Caco-2 (cell line): ENCODE results near the gene ANO4. TPM values are rescaled to one million over a fixed set of nuclear protein-coding genes. Genes with fewer than 3 reads are reported as not detected.

Experiments
- BruUV-seq: library from RNA; stranded (reverse); fragments of 400-500 nt; replicated peaks from 2 replicates; lab custom pipeline; 2021; lab: Mats Ljungman, UMichigan
- CTCF ChIA-PET: fragments of 300-600 bp; sonication (Branson Sonifier 250); formaldehyde crosslinking; loops from one replicate; lab custom pipeline; 2022; ENCODE audit warnings: antibody characterized with exemption; lab: Charles Lee
- POLR2A ChIA-PET: fragments of 300-600 bp; sonication (Branson Sonifier 250); formaldehyde crosslinking; loops from one replicate; lab custom pipeline; 2022; ENCODE audit warnings: antibody characterized with exemption; lab: Charles Lee
- DNase-seq, 2 experiments: peaks; one replicate each; pipeline versions ENCODE4 v3.0.0 to v3.0.0-alpha.2; 2020 to 2022
- H3K27me3 ChIP-seq: replicated peaks from 2 replicates; pipeline ENCODE4 v1.6.0; 2011; ENCODE audit warnings: low read length; ENCODE audit not compliant: control insufficient read depth, insufficient read depth
- H3K36me3 ChIP-seq: 2 replicates; pipeline ENCODE4 v1.5.1; 2011; ENCODE audit warnings: low read length; ENCODE audit not compliant: control insufficient read depth, insufficient read depth
- H3K4me1 ChIP-seq: fragments of 250-450 bp; sonication (Bioruptor Pico); 2 replicates; pipeline ENCODE4 v1.5.1; 2020; ENCODE audit warnings: mild to moderate bottlenecking
- H3K4me3 ChIP-seq: 2 replicates; pipeline ENCODE4 v1.5.1; 2011; ENCODE audit warnings: low read depth, mild to moderate bottlenecking, control low read depth, low read length
- H3K9me3 ChIP-seq: fragments of 250-450 bp; sonication (Bioruptor Pico); 2 replicates; pipeline ENCODE4 v1.5.1; 2020; ENCODE audit warnings: mild to moderate bottlenecking, moderate library complexity
- H3K27ac Mint-ChIP-seq: one replicate; pipeline ENCODE4 v1.8.0; 2022; ENCODE audit warnings: mixed read lengths; ENCODE audit not compliant: unreplicated experiment
- H3K27me3 Mint-ChIP-seq: one replicate; pipeline ENCODE4 v1.8.0; 2022; ENCODE audit warnings: mixed read lengths; ENCODE audit not compliant: insufficient read depth, unreplicated experiment
- H3K36me3 Mint-ChIP-seq: one replicate; pipeline ENCODE4 v1.8.0; 2022; ENCODE audit warnings: mild to moderate bottlenecking, mixed read lengths; ENCODE audit not compliant: insufficient read depth, unreplicated experiment
- H3K4me1 Mint-ChIP-seq: one replicate; pipeline ENCODE4 v1.8.0; 2022; ENCODE audit warnings: low read depth, mixed read lengths; ENCODE audit not compliant: unreplicated experiment
- H3K4me3 Mint-ChIP-seq: one replicate; pipeline ENCODE4 v1.8.0; 2022; ENCODE audit warnings: mild to moderate bottlenecking, moderate library complexity, mixed read lengths; ENCODE audit not compliant: unreplicated experiment
- H3K9me3 Mint-ChIP-seq: one replicate; pipeline ENCODE4 v1.8.0; 2022; ENCODE audit warnings: mixed read lengths; ENCODE audit not compliant: unreplicated experiment
- CTCF ChIP-seq, 2 experiments: fragments of 200-600 bp in 1 of 2; IDR thresholded peaks; 1 replicate in 1 of 2; 2 replicates in 1 of 2; pipeline versions ENCODE4 v1.5.1 to v1.8.0; 2011 to 2022; ENCODE audit warnings: antibody characterized with exemption in 1 of 2, control low read depth in 1 of 2, inconsistent platforms in 1 of 2, low read depth in 1 of 2, low read length in 1 of 2, mild to moderate bottlenecking in 1 of 2, moderate library complexity in 1 of 2; ENCODE audit not compliant: insufficient read depth in 1 of 2, severe bottlenecking in 1 of 2, unreplicated experiment in 1 of 2
- intact Hi-C: fragments of 100-400 bp; cut with micrococcal nuclease; formaldehyde crosslinking; loops from one replicate; pipeline ENCODE4 v1.10.0; 2022; ENCODE audit not compliant: unreplicated experiment
- total RNA-seq: library from RNA; stranded (reverse); gene quantifications from 2 replicates; pipeline ENCODE4 v1.2.3, GENCODE V29; 2022

The ANO4 gene
- total RNA-seq, 1 experiment from 2014 or later, result 0.09 TPM

DNA sequence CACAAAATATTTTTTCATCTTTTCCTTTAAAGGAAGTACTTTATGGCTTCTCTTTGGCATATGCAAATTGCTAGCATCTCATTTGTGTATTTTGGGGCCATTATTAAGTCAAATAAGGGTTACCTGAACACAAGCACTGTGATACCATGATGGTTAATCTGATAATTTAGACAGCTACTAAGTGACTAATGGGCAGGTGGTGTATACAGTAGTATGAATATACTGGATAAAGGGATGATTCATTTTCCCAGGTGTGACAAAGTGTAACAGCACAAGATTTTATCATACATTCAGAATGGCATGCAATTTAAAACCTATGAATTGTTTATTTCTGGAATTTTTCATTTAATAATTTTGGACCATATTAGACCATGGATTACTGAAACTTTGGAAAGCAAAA lies 27.2 kb upstream of the ANO4 start:
- CTCF ChIA-PET, result no interaction called here
- H3K4me3 Mint-ChIP-seq, result no peak overlapping the region
- no peaks in the 10 kb centered on the region for H3K4me1 Mint-ChIP-seq
- no peaks in the 10 kb centered on the region for H3K27me3 Mint-ChIP-seq
- no peaks in the 10 kb centered on the region for H3K36me3 Mint-ChIP-seq
- Histone ChIP-seq H3K27me3 (no peaks in the 10 kb centered on the region; the same call in 1 of the 2 replicates), H3K4me1 (no peaks in the 10 kb centered on the region), H3K36me3 (no peaks in the 10 kb centered on the region), H3K9me3 (no peaks in the 10 kb centered on the region), H3K4me3 (no peak overlapping the region)
- no peak for TF ChIP-seq CTCF (IDR thresholded peaks at IDR 0.05; ENCODE audit: insufficient read depth in 1 of 2, low read depth in 1 of 2, low read length in 1 of 2, severe bottlenecking in 1 of 2, unreplicated experiment in 1 of 2)
- POLR2A ChIA-PET, result no interaction called here
- BruUV-seq, result no TSS peak
- H3K27ac Mint-ChIP-seq, result no peak overlapping the region
- DNase-seq, result no peak
- H3K9me3 Mint-ChIP-seq, result no peaks in the 10 kb centered on the region
- intact Hi-C loops, result no loop called here

GRCh38 chr12:100767950-100768349 lies 26.6 kb upstream of the ANO4 start:
- Mint-ChIP-seq H3K36me3 (no peaks in the 10 kb centered on the region), H3K27ac (no peak overlapping the region), H3K9me3 (no peaks in the 10 kb centered on the region), H3K27me3 (no peaks in the 10 kb centered on the region), H3K4me3 (no peak overlapping the region), H3K4me1 (no peaks in the 10 kb centered on the region)
- Histone ChIP-seq H3K27me3 (no peaks in the 10 kb centered on the region; the same call in 1 of the 2 replicates), H3K4me1 (no peaks in the 10 kb centered on the region), H3K9me3 (no peaks in the 10 kb centered on the region), H3K4me3 (no peak overlapping the region), H3K36me3 (no peaks in the 10 kb centered on the region)
- ChIA-PET CTCF (no interaction called here), POLR2A (no interaction called here)
- intact Hi-C loops, result no loop called here
- DNase-seq, result no peak
- BruUV-seq, result no TSS peak
- no peak for TF ChIP-seq CTCF (IDR thresholded peaks at IDR 0.05; ENCODE audit: insufficient read depth in 1 of 2, low read depth in 1 of 2, low read length in 1 of 2, severe bottlenecking in 1 of 2, unreplicated experiment in 1 of 2)

- ChIA-PET POLR2A (no interaction called here), CTCF (no interaction called here)
- no peaks in the 10 kb centered on the region for H3K4me1 Mint-ChIP-seq
- intact Hi-C loops, result no loop called here
- no peak overlapping the region for H3K27ac Mint-ChIP-seq
- Histone ChIP-seq H3K36me3 (no peaks in the 10 kb centered on the region), H3K4me3 (no peak overlapping the region), H3K9me3 (no peaks in the 10 kb centered on the region), H3K4me1 (0 out of 2 replicates have a peak, but pooled peaks cover 3% of the 10 kb centered on the region), H3K27me3 (no peaks in the 10 kb centered on the region; the same call in 1 of the 2 replicates)
- no peak for TF ChIP-seq CTCF (IDR thresholded peaks at IDR 0.05; ENCODE audit: insufficient read depth in 1 of 2, low read depth in 1 of 2, low read length in 1 of 2, severe bottlenecking in 1 of 2, unreplicated experiment in 1 of 2)
- no peaks in the 10 kb centered on the region for H3K36me3 Mint-ChIP-seq
- H3K9me3 Mint-ChIP-seq, result no peaks in the 10 kb centered on the region
- peaks cover 6% of the 10 kb centered on the region for H3K27me3 Mint-ChIP-seq
- no TSS peak for BruUV-seq
- DNase-seq, result no peak
- no peak overlapping the region for H3K4me3 Mint-ChIP-seq
These were observed 15.5 kb upstream of the ANO4 start for GRCh38 chr12:100778967-100779590.
